Measurements from ENCODE around the gene KMT2E.
A peak's percentile ranks its signal among the peaks of the same experiment; 100 is the strongest.
"Not testable (repeated sequence)": the region's sequence is repeated elsewhere in the genome, so short reads cannot be mapped to it uniquely, and the experiment has no call there.

Gene KMT2E

DNA sequence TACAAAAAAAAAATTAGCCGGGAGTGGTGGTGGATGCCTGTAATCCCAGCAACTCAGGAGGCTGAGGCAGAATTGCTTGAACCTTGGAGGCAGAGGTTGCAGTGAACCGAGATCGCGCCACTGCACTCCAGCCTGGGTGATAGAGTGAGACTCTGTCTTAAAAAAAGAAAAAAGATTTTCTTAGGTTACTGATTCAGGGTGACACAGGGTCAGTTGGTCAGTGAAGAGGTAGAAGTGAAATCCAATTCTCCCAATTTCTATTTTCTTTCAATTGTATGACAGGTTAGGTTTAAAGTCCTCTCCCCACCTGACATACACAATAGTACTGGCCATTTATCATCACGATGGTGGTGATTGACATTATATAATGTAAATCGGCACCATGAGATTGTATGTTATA is 38.5 kb upstream of the KMT2E start:
- not testable (repeated sequence) for H3K4me2 ChIP-seq (ENCODE audit: low read length); H2AK5ac ChIP-seq (ENCODE audit: low read length); H4K8ac ChIP-seq (ENCODE audit: low read depth, low read length); H2BK5ac ChIP-seq (ENCODE audit: low read length); H3K4me3 ChIP-seq (ENCODE audit: low read length); H2BK120ac ChIP-seq (ENCODE audit: low read depth, low read length); H3K79me2 ChIP-seq (ENCODE audit: control insufficient read depth, insufficient read depth, low read length); H3K27ac ChIP-seq (ENCODE audit: low read depth, low read length); H3K79me1 ChIP-seq (ENCODE audit: low read length); H3K27me3 ChIP-seq (ENCODE audit: insufficient read depth, low read length, poor library complexity); H3K56ac ChIP-seq (ENCODE audit: low read length); H3K18ac ChIP-seq (ENCODE audit: low read length); H2BK15ac ChIP-seq (replicated peaks; ENCODE audit: low read depth); H3K23ac ChIP-seq (ENCODE audit: low read length); H3K9ac ChIP-seq (ENCODE audit: low read length); DNase-seq; H3K4ac ChIP-seq (ENCODE audit: low read depth, low read length); H3K36me3 ChIP-seq (ENCODE audit: control insufficient read depth, insufficient read depth, low read length); H4K5ac ChIP-seq (ENCODE audit: low read length)
- H3K4me1 ChIP-seq (ENCODE audit: control insufficient read depth, low read depth, low read length): peaks cover 12% of the 10 kb centered on the region
- no CpG with 5 or more reads among the region's 6 CpGs for WGBS (ENCODE audit: extremely low coverage, insufficient coverage, low lambda C conversion rate)

DNA sequence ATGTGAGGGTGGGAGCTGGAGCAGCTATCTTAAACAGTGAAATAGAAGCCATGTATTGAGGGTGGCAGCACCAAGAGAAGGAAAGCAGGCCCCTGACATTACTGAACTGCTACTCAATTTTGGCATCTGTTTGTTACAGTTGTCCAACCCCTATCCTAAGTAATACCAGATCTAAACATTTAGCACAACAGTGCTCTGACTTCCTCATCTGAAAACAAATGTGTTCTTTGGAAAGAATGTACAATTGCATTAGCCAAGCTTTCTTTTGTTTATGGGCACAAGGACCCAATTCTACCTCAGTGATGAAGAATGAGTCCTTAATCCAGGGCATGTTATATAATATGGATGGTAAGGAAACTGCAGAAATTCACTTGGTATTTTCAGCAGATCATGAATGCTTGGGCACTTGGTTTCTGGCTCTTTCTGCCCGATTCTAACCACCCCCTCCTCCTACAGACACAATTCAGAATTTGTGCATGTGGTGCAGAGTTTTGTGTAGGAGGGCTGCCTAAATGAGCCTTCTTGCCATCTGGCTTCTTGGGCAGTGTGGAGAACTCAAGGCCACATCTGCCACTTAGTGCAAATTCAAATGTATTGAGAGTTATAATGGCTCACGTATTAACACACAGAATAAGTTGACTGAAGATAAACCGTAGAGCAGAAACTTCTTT is 36.9 kb upstream of the KMT2E start:
- DNase-seq: no peak
- Histone ChIP-seq H3K56ac (ENCODE audit: low read length) (no peak overlapping the region), H3K79me2 (ENCODE audit: control insufficient read depth, insufficient read depth, low read length) (peaks cover 3% of the 10 kb centered on the region), H2BK5ac (ENCODE audit: low read length) (no peak overlapping the region), H3K79me1 (ENCODE audit: low read length) (peaks cover 2% of the 10 kb centered on the region), H3K23ac (ENCODE audit: low read length) (no peak overlapping the region), H3K4me2 (ENCODE audit: low read length) (no peak overlapping the region), H3K4ac (ENCODE audit: low read depth, low read length) (no peak overlapping the region), H3K36me3 (ENCODE audit: control insufficient read depth, insufficient read depth, low read length) (no peaks in the 10 kb centered on the region), H3K4me1 (ENCODE audit: control insufficient read depth, low read depth, low read length) (peaks cover 12% of the 10 kb centered on the region), H3K27ac (ENCODE audit: low read depth, low read length) (no peak overlapping the region), H4K5ac (ENCODE audit: low read length) (no peak overlapping the region), H3K4me3 (ENCODE audit: low read length) (no peak overlapping the region), H3K27me3 (ENCODE audit: insufficient read depth, low read length, poor library complexity) (no peaks in the 10 kb centered on the region), H2BK15ac (replicated peaks; ENCODE audit: low read depth) (no peak overlapping the region), H3K18ac (ENCODE audit: low read length) (no peak overlapping the region), H4K8ac (ENCODE audit: low read depth, low read length) (no peak overlapping the region), H2AK5ac (ENCODE audit: low read length) (no peak overlapping the region), H2BK120ac (ENCODE audit: low read depth, low read length) (no peak overlapping the region), H3K9ac (ENCODE audit: low read length) (no peak overlapping the region)
- WGBS (ENCODE audit: extremely low coverage, insufficient coverage, low lambda C conversion rate): no CpG with 5 or more reads among the region's 3 CpGs

DNA sequence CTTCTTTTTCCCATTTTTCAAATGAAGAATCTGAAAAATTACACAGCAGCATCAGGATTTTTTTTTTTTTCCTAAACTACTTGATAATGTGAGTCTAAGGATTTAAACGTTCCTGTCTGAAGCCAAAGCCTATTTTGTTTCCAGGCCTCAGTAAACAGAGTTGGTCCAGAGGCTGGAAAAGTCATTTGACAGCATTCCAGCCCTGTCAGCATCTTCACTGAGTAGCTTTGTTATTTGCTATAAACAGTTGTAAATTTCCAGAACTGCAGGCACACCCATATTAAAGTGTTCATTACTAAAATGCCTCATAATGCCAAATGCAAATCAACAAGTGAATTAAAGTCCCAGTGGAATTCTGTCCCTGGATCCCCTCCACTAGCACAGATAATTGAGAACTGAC is 35.5 kb upstream of the KMT2E start:
- peaks cover 10% of the 10 kb centered on the region for H3K79me2 ChIP-seq (ENCODE audit: control insufficient read depth, insufficient read depth, low read length)
- H3K4me2 ChIP-seq (ENCODE audit: low read length): no peak overlapping the region
- no peak overlapping the region for H3K23ac ChIP-seq (ENCODE audit: low read length)
- no peak overlapping the region for H3K56ac ChIP-seq (ENCODE audit: low read length)
- H3K18ac ChIP-seq (ENCODE audit: low read length): no peak overlapping the region
- no peak for DNase-seq
- no CpG with 5 or more reads among the region's 1 CpG for WGBS (ENCODE audit: extremely low coverage, insufficient coverage, low lambda C conversion rate)
- no peaks in the 10 kb centered on the region for H3K27me3 ChIP-seq (ENCODE audit: insufficient read depth, low read length, poor library complexity)
- no peak overlapping the region for H2BK15ac ChIP-seq (replicated peaks; ENCODE audit: low read depth)
- H2BK5ac ChIP-seq (ENCODE audit: low read length): no peak overlapping the region
- no peaks in the 10 kb centered on the region for H3K36me3 ChIP-seq (ENCODE audit: control insufficient read depth, insufficient read depth, low read length)
- H3K79me1 ChIP-seq (ENCODE audit: low read length): peaks cover 7% of the 10 kb centered on the region
- H3K4me1 ChIP-seq (ENCODE audit: control insufficient read depth, low read depth, low read length): peaks cover 15% of the 10 kb centered on the region
- H4K5ac ChIP-seq (ENCODE audit: low read length): no peak overlapping the region
- H4K8ac ChIP-seq (ENCODE audit: low read depth, low read length): no peak overlapping the region
- no peak overlapping the region for H3K4ac ChIP-seq (ENCODE audit: low read depth, low read length)
- no peak overlapping the region for H3K9ac ChIP-seq (ENCODE audit: low read length)
- peak overlapping the region; percentile 21 for H2BK120ac ChIP-seq (ENCODE audit: low read depth, low read length)
- H3K27ac ChIP-seq (ENCODE audit: low read depth, low read length): no peak overlapping the region
- no peak overlapping the region for H3K4me3 ChIP-seq (ENCODE audit: low read length)
- H2AK5ac ChIP-seq (ENCODE audit: low read length): no peak overlapping the region

DNA sequence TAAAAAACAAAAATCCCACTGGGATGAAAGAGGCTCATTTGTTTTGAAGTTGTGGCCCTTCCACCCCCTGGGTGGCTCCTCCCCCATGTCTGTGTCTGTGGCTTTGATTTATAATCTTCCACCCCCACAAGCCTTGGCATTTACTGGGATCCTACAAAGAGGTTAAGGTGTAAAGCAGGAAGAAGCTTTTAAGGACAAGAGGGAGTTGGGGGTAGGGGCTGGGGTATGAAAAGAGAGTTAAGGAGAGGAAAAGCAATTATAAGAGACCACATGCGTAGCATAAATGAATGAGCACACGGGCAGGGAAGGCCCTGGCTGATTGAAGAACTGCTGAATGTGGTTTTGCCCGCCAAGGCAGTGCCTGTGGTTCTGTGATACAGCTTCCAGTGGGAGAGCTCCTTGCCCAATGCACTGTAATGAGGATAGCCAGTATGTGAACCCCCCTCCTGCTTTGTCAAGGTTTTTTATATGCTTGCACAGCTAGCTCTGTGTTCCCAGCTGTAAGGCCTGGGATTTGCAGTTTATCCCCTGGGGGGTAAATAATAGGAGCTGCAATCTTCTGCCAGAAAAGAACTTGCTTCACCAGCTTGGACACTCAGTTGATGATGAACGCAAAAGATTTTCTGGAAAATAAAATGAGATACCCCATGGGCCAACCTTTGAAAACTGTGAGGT is 34.7 kb upstream of the KMT2E start:
- H3K79me2 ChIP-seq (ENCODE audit: control insufficient read depth, insufficient read depth, low read length): peaks cover 12% of the 10 kb centered on the region
- H2BK15ac ChIP-seq (replicated peaks; ENCODE audit: low read depth): no peak overlapping the region
- H3K27ac ChIP-seq (ENCODE audit: low read depth, low read length): peak overlapping the region; percentile 88
- H3K9ac ChIP-seq (ENCODE audit: low read length): peak overlapping the region; percentile 33
- no peak overlapping the region for H3K4me3 ChIP-seq (ENCODE audit: low read length)
- H4K8ac ChIP-seq (ENCODE audit: low read depth, low read length): no peak overlapping the region
- H3K4ac ChIP-seq (ENCODE audit: low read depth, low read length): no peak overlapping the region
- peak; percentile 77 for DNase-seq
- peak overlapping the region; percentile 85 for H3K18ac ChIP-seq (ENCODE audit: low read length)
- H3K23ac ChIP-seq (ENCODE audit: low read length): no peak overlapping the region
- no peak overlapping the region for H4K5ac ChIP-seq (ENCODE audit: low read length)
- peaks cover 7% of the 10 kb centered on the region for H3K79me1 ChIP-seq (ENCODE audit: low read length)
- no CpG with 5 or more reads among the region's 4 CpGs for WGBS (ENCODE audit: extremely low coverage, insufficient coverage, low lambda C conversion rate)
- H3K56ac ChIP-seq (ENCODE audit: low read length): peak overlapping the region; percentile 59
- peaks cover 15% of the 10 kb centered on the region for H3K4me1 ChIP-seq (ENCODE audit: control insufficient read depth, low read depth, low read length)
- H2BK5ac ChIP-seq (ENCODE audit: low read length): no peak overlapping the region
- no peaks in the 10 kb centered on the region for H3K27me3 ChIP-seq (ENCODE audit: insufficient read depth, low read length, poor library complexity)
- H2BK120ac ChIP-seq (ENCODE audit: low read depth, low read length): no peak overlapping the region
- H3K36me3 ChIP-seq (ENCODE audit: control insufficient read depth, insufficient read depth, low read length): no peaks in the 10 kb centered on the region
- no peak overlapping the region for H2AK5ac ChIP-seq (ENCODE audit: low read length)
- H3K4me2 ChIP-seq (ENCODE audit: low read length): no peak overlapping the region

DNA sequence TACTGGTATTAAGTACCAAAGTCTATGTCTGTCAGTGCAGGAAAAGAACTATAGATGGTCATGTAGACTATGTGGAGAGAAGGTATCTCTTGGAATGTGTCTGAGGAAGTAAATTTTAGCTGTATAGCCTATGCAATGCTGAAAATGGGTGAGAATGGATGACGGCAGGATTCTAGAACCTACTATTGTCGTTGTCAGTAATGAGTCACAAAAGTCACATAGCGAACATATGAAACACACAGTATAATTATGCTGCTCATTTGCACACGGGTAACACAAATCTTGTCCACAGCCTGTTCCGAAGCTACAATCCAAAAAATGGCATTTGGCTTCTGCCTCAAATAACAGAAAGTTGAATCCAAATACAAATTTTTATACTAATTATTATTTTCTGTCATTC is 33.6 kb upstream of the KMT2E start:
- Histone ChIP-seq H3K27me3 (ENCODE audit: insufficient read depth, low read length, poor library complexity) (no peaks in the 10 kb centered on the region), H2AK5ac (ENCODE audit: low read length) (no peak overlapping the region), H3K79me1 (ENCODE audit: low read length) (peaks cover 7% of the 10 kb centered on the region), H3K4me2 (ENCODE audit: low read length) (no peak overlapping the region), H4K5ac (ENCODE audit: low read length) (no peak overlapping the region), H3K36me3 (ENCODE audit: control insufficient read depth, insufficient read depth, low read length) (no peaks in the 10 kb centered on the region), H3K9ac (ENCODE audit: low read length) (peak overlapping the region; percentile 31), H3K79me2 (ENCODE audit: control insufficient read depth, insufficient read depth, low read length) (peaks cover 12% of the 10 kb centered on the region), H3K27ac (ENCODE audit: low read depth, low read length) (no peak overlapping the region), H2BK15ac (replicated peaks; ENCODE audit: low read depth) (no peak overlapping the region), H3K23ac (ENCODE audit: low read length) (no peak overlapping the region), H2BK120ac (ENCODE audit: low read depth, low read length) (no peak overlapping the region), H3K4me3 (ENCODE audit: low read length) (no peak overlapping the region), H3K18ac (ENCODE audit: low read length) (no peak overlapping the region), H3K4me1 (ENCODE audit: control insufficient read depth, low read depth, low read length) (peaks cover 15% of the 10 kb centered on the region), H2BK5ac (ENCODE audit: low read length) (no peak overlapping the region), H3K4ac (ENCODE audit: low read depth, low read length) (no peak overlapping the region), H3K56ac (ENCODE audit: low read length) (no peak overlapping the region), H4K8ac (ENCODE audit: low read depth, low read length) (no peak overlapping the region)
- DNase-seq: no peak
- WGBS (ENCODE audit: extremely low coverage, insufficient coverage, low lambda C conversion rate): no CpG with 5 or more reads among the region's 5 CpGs

Measured in mesendoderm (in vitro differentiated cells).